ENCODE results near the gene PEX5.

DNA sequence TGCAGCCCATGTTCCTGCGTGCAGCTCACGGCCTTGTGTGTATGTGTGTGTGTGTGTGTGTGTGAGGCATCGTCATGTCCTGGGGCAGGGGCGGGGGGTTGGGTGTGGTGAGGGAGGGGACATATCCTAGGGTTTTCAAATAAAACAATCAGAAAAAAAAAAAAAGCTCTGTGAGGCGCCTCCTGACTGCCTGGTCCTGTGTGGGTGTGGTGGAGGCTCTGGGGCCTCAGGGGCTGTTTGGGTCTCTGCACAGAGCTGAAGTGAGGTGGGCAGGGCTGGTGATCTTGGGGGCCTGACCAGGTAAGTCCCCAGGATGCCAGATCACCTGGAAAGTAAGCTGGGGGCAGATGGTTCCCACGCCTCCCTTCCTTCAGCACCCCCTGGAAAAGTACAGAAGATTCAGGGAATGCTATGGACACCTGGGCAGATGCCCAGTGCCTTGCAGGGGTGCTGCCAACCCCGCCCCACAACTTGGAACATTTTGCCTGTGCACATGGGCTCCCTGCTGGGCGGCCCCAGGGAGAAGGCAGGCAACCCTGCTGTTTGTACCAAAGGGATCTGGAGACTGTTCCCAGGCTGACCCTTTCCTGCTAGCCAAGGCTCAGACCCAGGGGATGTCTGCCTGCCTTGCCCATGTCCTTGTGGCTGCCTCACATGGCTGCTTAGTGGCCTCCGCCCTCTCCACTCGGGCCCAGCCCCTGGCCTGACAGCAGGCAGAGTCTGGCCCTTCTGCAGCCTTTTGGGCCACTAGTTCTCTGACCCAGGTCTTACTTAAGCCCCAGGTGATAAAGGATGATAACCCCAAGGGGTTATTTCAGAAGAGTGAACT, 30.5 kb upstream of the PEX5 start:
- TF ChIP-seq, protein P1, sequence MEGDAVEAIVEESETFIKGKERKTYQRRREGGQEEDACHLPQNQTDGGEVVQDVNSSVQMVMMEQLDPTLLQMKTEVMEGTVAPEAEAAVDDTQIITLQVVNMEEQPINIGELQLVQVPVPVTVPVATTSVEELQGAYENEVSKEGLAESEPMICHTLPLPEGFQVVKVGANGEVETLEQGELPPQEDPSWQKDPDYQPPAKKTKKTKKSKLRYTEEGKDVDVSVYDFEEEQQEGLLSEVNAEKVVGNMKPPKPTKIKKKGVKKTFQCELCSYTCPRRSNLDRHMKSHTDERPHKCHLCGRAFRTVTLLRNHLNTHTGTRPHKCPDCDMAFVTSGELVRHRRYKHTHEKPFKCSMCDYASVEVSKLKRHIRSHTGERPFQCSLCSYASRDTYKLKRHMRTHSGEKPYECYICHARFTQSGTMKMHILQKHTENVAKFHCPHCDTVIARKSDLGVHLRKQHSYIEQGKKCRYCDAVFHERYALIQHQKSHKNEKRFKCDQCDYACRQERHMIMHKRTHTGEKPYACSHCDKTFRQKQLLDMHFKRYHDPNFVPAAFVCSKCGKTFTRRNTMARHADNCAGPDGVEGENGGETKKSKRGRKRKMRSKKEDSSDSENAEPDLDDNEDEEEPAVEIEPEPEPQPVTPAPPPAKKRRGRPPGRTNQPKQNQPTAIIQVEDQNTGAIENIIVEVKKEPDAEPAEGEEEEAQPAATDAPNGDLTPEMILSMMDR (optimal IDR thresholded peaks at IDR 0.05 in 1 of 3, IDR thresholded peaks at IDR 0.05 in 1 of 3, conservative IDR thresholded peaks at IDR 0.05 in 1 of 3; ENCODE audit: extremely low read depth in 1 of 3, insufficient read depth in 2 of 3, low read length in 3 of 3): no peak
- TF ChIP-seq EZH2 (IDR thresholded peaks at IDR 0.05; ENCODE audit: low read length): no peak

Data from keratinocyte (primary cell).